ENCODE results near the gene WDR86.

DNA sequence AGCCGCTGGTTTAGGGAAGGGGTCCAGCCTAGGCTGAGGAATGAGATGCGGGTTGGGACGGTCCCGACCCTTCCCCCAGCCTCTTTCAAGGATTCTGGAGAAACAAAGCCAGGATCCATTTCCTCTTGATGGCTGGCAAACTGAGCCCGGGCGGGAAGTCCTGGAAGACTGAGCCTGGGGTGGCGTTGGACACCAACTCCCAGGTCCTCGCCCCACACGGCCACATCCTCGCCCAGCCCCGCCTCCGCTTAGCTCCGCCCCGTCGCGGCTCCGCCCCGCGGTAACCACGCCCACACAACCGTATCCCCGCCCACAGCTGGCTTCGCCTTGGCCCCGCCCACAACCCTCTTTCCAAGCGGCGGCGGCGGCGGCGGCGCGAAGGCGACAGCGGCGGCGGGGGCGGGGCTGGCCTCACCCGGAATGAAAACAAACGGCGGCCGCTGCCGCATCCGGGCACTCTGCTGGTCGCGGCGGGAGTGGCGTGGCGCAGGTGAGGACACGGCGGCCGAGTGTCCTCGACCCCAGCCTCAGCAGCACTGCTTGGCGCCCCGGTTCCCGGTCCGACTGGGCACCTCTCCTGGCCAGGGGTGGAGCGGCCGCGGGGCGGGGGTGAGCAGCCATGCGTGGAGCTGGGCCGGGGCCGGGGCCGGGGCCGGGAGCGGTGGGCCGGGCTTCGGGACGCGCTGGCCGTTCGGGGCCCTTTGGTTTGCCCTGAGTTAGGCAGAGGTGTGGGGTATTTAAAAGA is 68.3 kb downstream of the WDR86 start, which contains the start of gene NUB1:
- TF ChIP-seq, protein P1, sequence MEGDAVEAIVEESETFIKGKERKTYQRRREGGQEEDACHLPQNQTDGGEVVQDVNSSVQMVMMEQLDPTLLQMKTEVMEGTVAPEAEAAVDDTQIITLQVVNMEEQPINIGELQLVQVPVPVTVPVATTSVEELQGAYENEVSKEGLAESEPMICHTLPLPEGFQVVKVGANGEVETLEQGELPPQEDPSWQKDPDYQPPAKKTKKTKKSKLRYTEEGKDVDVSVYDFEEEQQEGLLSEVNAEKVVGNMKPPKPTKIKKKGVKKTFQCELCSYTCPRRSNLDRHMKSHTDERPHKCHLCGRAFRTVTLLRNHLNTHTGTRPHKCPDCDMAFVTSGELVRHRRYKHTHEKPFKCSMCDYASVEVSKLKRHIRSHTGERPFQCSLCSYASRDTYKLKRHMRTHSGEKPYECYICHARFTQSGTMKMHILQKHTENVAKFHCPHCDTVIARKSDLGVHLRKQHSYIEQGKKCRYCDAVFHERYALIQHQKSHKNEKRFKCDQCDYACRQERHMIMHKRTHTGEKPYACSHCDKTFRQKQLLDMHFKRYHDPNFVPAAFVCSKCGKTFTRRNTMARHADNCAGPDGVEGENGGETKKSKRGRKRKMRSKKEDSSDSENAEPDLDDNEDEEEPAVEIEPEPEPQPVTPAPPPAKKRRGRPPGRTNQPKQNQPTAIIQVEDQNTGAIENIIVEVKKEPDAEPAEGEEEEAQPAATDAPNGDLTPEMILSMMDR (conservative IDR thresholded peaks at IDR 0.05): no peak
- no peak for TF ChIP-seq EZH2 (IDR thresholded peaks at IDR 0.05; ENCODE audit: low read depth)
